ENCODE results near the gene TOMM70.
A peak's percentile ranks its signal among the peaks of the same experiment; 100 is the strongest.
"Not testable (repeated sequence)": the region's sequence is repeated elsewhere in the genome, so short reads cannot be mapped to it uniquely, and the experiment has no call there.

Gene TOMM70

GRCh38 chr3:100400780-100401673 lies at the start of gene TOMM70, which contains the start of gene LNP1:
Gene TOMM70 (minus strand): TSS chr3:100401089. CDS start chr3:100400949, 140 bp downstream.
Gene LNP1 (plus strand): TSS chr3:100401539. CDS start chr3:100429730, 28,191 bp downstream.
- DNase-seq = peak; percentile 88

- DNase-seq = no peak
Measured at GRCh38 chr3:100449214-100449613, 48.3 kb upstream of the TOMM70 start.

- no peak for DNase-seq
Measured at GRCh38 chr3:100448079-100448478, 47.2 kb upstream of the TOMM70 start.

GRCh38 chr3:100447067-100447466 lies 46.2 kb upstream of the TOMM70 start:
- not testable (repeated sequence) for DNase-seq

GRCh38 chr3:100443690-100444089 lies 42.8 kb upstream of the TOMM70 start:
- DNase-seq = no peak

- DNase-seq = no peak
Measured at GRCh38 chr3:100440895-100441294, 40.0 kb upstream of the TOMM70 start.

- DNase-seq = no peak
Measured at GRCh38 chr3:100438623-100438974, 37.7 kb upstream of the TOMM70 start.

GRCh38 chr3:100437721-100438622 lies 37.1 kb upstream of the TOMM70 start:
- no peak for DNase-seq

GRCh38 chr3:100436951-100437350 lies 36.1 kb upstream of the TOMM70 start:
- DNase-seq = no peak

- DNase-seq = no peak
Measured at GRCh38 chr3:100429187-100429716, 28.4 kb upstream of the TOMM70 start.

- DNase-seq = no peak
Measured at GRCh38 chr3:100427699-100428098, 26.8 kb upstream of the TOMM70 start.

GRCh38 chr3:100426067-100426682 lies 25.3 kb upstream of the TOMM70 start:
- no peak for DNase-seq

GRCh38 chr3:100425316-100425715 lies 24.4 kb upstream of the TOMM70 start:
- no peak for DNase-seq

GRCh38 chr3:100424261-100424660 lies 23.4 kb upstream of the TOMM70 start:
- no peak for DNase-seq

GRCh38 chr3:100423611-100424010 lies 22.7 kb upstream of the TOMM70 start:
- no peak for DNase-seq

- DNase-seq = no peak
Measured at GRCh38 chr3:100420885-100421284, 20.0 kb upstream of the TOMM70 start.

GRCh38 chr3:100419406-100419805 lies 18.5 kb upstream of the TOMM70 start:
- DNase-seq = no peak

GRCh38 chr3:100416863-100417262 lies 16.0 kb upstream of the TOMM70 start:
- DNase-seq = no peak

- DNase-seq = no peak
Measured at GRCh38 chr3:100416176-100416575, 15.3 kb upstream of the TOMM70 start.

- no peak for DNase-seq
Measured at GRCh38 chr3:100413613-100414012, 12.7 kb upstream of the TOMM70 start.

- DNase-seq = no peak
Measured at GRCh38 chr3:100412912-100413590, 12.2 kb upstream of the TOMM70 start.
